Neural cell (in vitro differentiated cells): ENCODE results near the gene SOD3. TPM values are rescaled to one million over a fixed set of nuclear protein-coding genes. Genes with fewer than 3 reads are reported as not detected.

Source experiments
- H2AFZ ChIP-seq: fragments of 200-600, 300-800 bp; sonication (generic), shearing (Covaris generic); 2 replicates; pipeline ENCODE4 v1.6.0; 2014; ENCODE audit warnings: low read depth, mild to moderate bottlenecking, antibody characterized with exemption, low read length, moderate library complexity
- H3F3A ChIP-seq: fragments of 200-600 bp; shearing (Covaris generic); 2 replicates; pipeline ENCODE4 v1.6.1; 2016; ENCODE audit warnings: mild to moderate bottlenecking, moderate library complexity, mixed read lengths, antibody characterized with exemption, low read length; ENCODE audit not compliant: insufficient read depth, poor library complexity, severe bottlenecking
- H3K27ac ChIP-seq: fragments of 200-600, 300-800 bp; sonication (generic), shearing (Covaris generic); 2 replicates; pipeline ENCODE4 v1.5.1; 2014; ENCODE audit warnings: mild to moderate bottlenecking, low read length, moderate library complexity
- H3K27me3 ChIP-seq: fragments of 300-800, 200-600 bp; sonication (generic), shearing (Covaris generic); 2 replicates; pipeline ENCODE4 v1.6.0; 2014; ENCODE audit warnings: mild to moderate bottlenecking, low read depth, low read length, moderate library complexity; ENCODE audit not compliant: insufficient read depth
- H3K36me3 ChIP-seq: fragments of 300-800, 200-600 bp; sonication (generic), shearing (Covaris generic); 2 replicates; pipeline ENCODE4 v1.5.1; 2014; ENCODE audit warnings: mild to moderate bottlenecking, antibody characterized with exemption, low read length, moderate library complexity; ENCODE audit not compliant: insufficient read depth
- H3K4me2 ChIP-seq: fragments of 300-800, 200-600 bp; sonication (generic), shearing (Covaris generic); 2 replicates; pipeline ENCODE4 v1.6.0; 2014; ENCODE audit warnings: mild to moderate bottlenecking, low read length
- H3K4me3 ChIP-seq: fragments of 300-800, 200-600 bp; sonication (generic), shearing (Covaris generic); 2 replicates; pipeline ENCODE4 v1.5.1; 2014; ENCODE audit warnings: mild to moderate bottlenecking, low read length, moderate library complexity
- H3K79me2 ChIP-seq: fragments of 200-600 bp; shearing (Covaris generic); replicated peaks from 2 replicates; pipeline ENCODE4 v1.6.0; 2014; ENCODE audit warnings: mild to moderate bottlenecking, low read length, moderate library complexity; ENCODE audit not compliant: insufficient read depth
- H3K9ac ChIP-seq: fragments of 300-800, 200-600 bp; sonication (generic), shearing (Covaris generic); 2 replicates; pipeline ENCODE4 v1.6.1; 2016; ENCODE audit warnings: mild to moderate bottlenecking, low read length, mixed read lengths
- H3K9me2 ChIP-seq: fragments of 200-600 bp; shearing (Covaris generic); 2 replicates; pipeline ENCODE4 v1.6.1; 2016; ENCODE audit warnings: mild to moderate bottlenecking, low read length, mixed read lengths; ENCODE audit not compliant: insufficient read depth
- H3K9me3 ChIP-seq: fragments of 200-600, 300-800 bp; sonication (generic), shearing (Covaris generic); 2 replicates; pipeline ENCODE4 v1.6.1; 2016; ENCODE audit warnings: mild to moderate bottlenecking, mixed run types, low read length, moderate library complexity, mixed read lengths
- H4K20me1 ChIP-seq: fragments of 200-600 bp; shearing (Covaris generic); 2 replicates; pipeline ENCODE4 v1.6.1; 2016; ENCODE audit warnings: mild to moderate bottlenecking, mixed run types; ENCODE audit not compliant: insufficient read depth
- CTCF ChIP-seq: fragments of 450-650 bp; IDR thresholded peaks from 2 replicates; pipeline ENCODE4 v1.5.1; 2014; ENCODE audit warnings: antibody characterized with exemption, mild to moderate bottlenecking, moderate library complexity; ENCODE audit not compliant: poor library complexity, severe bottlenecking
- EP300 ChIP-seq: fragments of 450-650 bp; conservative IDR thresholded peaks from 2 replicates; pipeline ENCODE4 v1.6.1; 2014; ENCODE audit warnings: antibody characterized with exemption, mild to moderate bottlenecking, moderate library complexity; ENCODE audit not compliant: poor library complexity, severe bottlenecking
- EZH2 ChIP-seq: fragments of 200-600, 300-800 bp; shearing (Covaris generic), sonication (generic); IDR thresholded peaks from 2 replicates; pipeline ENCODE4 v1.6.1; 2014; ENCODE audit warnings: antibody characterized with exemption, low read length, borderline replicate concordance, mild to moderate bottlenecking; ENCODE audit not compliant: insufficient read depth, poor library complexity, severe bottlenecking
- MXI1 ChIP-seq: fragments of 450-650 bp; conservative IDR thresholded peaks from 2 replicates; pipeline ENCODE4 v1.6.1; 2014; ENCODE audit warnings: antibody characterized with exemption, mild to moderate bottlenecking; ENCODE audit not compliant: poor library complexity, severe bottlenecking
- POLR2AphosphoS5 ChIP-seq: IDR thresholded peaks from 2 replicates; pipeline ENCODE4 v1.6.1; 2012
- RAD21 ChIP-seq: fragments of 450-650 bp; conservative IDR thresholded peaks from 2 replicates; pipeline ENCODE4 v1.6.1; 2014; ENCODE audit warnings: antibody characterized with exemption, mild to moderate bottlenecking, moderate library complexity
- REST ChIP-seq: IDR thresholded peaks from 2 replicates; pipeline ENCODE4 v1.6.1; 2012; ENCODE audit warnings: borderline replicate concordance
- SMC3 ChIP-seq: fragments of 450-650 bp; conservative IDR thresholded peaks from 2 replicates; pipeline ENCODE4 v1.6.1; 2014; ENCODE audit warnings: antibody characterized with exemption, mild to moderate bottlenecking, moderate library complexity; ENCODE audit not compliant: poor library complexity
- TAF1 ChIP-seq: IDR thresholded peaks from 2 replicates; pipeline ENCODE4 v1.6.1; 2012; ENCODE audit warnings: low read depth
- polyA plus RNA-seq: library from polyadenylated mRNA; depleted of rRNA; stranded (reverse); fragments of >200 nt; gene quantifications from 2 replicates; pipeline ENCODE4 v1.2.3, GENCODE V29; 2014

Gene SOD3
- polyA plus RNA-seq, 1 donor from 2014 or later, result not detected

GRCh38 chr4:24805566-24805965 lies 10.2 kb downstream of the SOD3 start:
- Histone ChIP-seq H3F3A (no peaks in the 10 kb centered on the region), H3K27me3 (peaks cover 7% of the 10 kb centered on the region), H3K27ac (no peak overlapping the region), H2AFZ (no peak overlapping the region), H3K4me3 (no peak overlapping the region), H3K9ac (no peak overlapping the region), H3K9me2 (no peaks in the 10 kb centered on the region), H4K20me1 (no peaks in the 10 kb centered on the region), H3K79me2 (no peaks in the 10 kb centered on the region), H3K36me3 (no peaks in the 10 kb centered on the region), H3K9me3 (no peaks in the 10 kb centered on the region), H3K4me2 (no peak overlapping the region)
- TF ChIP-seq SMC3 (no peak), TAF1 (no peak), EP300 (no peak), MXI1 (no peak), REST (no peak), EZH2 (no peak), CTCF (no peak), POLR2AphosphoS5 (no peak), RAD21 (no peak)

- H4K20me1 ChIP-seq, result no peaks in the 10 kb centered on the region
- H3K27me3 ChIP-seq, result no peaks in the 10 kb centered on the region
These were observed 11.0 kb downstream of the SOD3 start for GRCh38 chr4:24806206-24806990.

More at GRCh38 chr4:24806206-24806990, 11.0 kb downstream of the SOD3 start:
- Histone ChIP-seq H3K4me2 (no peak overlapping the region), H3K36me3 (no peaks in the 10 kb centered on the region), H3K9ac (no peak overlapping the region), H3K27ac (no peak overlapping the region), H3F3A (no peaks in the 10 kb centered on the region), H3K4me3 (no peak overlapping the region), H2AFZ (no peak overlapping the region), H3K9me2 (no peaks in the 10 kb centered on the region), H3K9me3 (no peaks in the 10 kb centered on the region), H3K79me2 (no peaks in the 10 kb centered on the region)
- TF ChIP-seq RAD21 (no peak), CTCF (no peak)
